Common myeloid progenitor, CD34-positive (primary cell): Measurements from ENCODE around the gene BEAN1.

Experiments used
- CTCF ChIA-PET: fragments of 350-600 bp; sonication (Branson Sonifier 250); formaldehyde crosslinking; loops from one replicate; lab custom pipeline; 2021; ENCODE audit warnings: antibody characterized with exemption; lab: Charles Lee
- POLR2A ChIA-PET: fragments of 350-600 bp; sonication (Branson Sonifier 250); formaldehyde crosslinking; loops from one replicate; lab custom pipeline; 2021; ENCODE audit warnings: antibody characterized with exemption; lab: Charles Lee
- DNase-seq, 3 donors: peaks; one replicate each; pipeline versions ENCODE4 v3.0.0 to v3.0.0-alpha.2; 2013
- H3K27ac ChIP-seq, 2 experiments: 1 replicate in 1 of 2; 2 replicates in 1 of 2; pipeline ENCODE4 v1.7.0; 2013; ENCODE audit warnings: inconsistent platforms in 2 of 2, low read length in 2 of 2, mild to moderate bottlenecking in 2 of 2, low read depth in 1 of 2, moderate library complexity in 1 of 2; ENCODE audit not compliant: severe bottlenecking in 2 of 2, insufficient read depth in 1 of 2, poor library complexity in 1 of 2
- H3K27me3 ChIP-seq, 5 experiments: replicated peaks in 2 of 5; 1 replicate in 3 of 5; 2 replicates in 2 of 5; pipeline versions ENCODE4 v1.6.1 to v1.7.0; 2013; ENCODE audit warnings: low read length in 4 of 5, mild to moderate bottlenecking in 2 of 5, moderate library complexity in 2 of 5, inconsistent platforms in 1 of 5; ENCODE audit not compliant: insufficient read depth in 5 of 5, control insufficient read depth in 4 of 5
- H3K36me3 ChIP-seq, 4 experiments: 1 replicate in 2 of 4; 2 replicates in 2 of 4; pipeline versions ENCODE4 v1.6.1 to v1.7.0; 2013; ENCODE audit warnings: low read length in 3 of 4, control low read depth in 1 of 4, mild to moderate bottlenecking in 1 of 4; ENCODE audit not compliant: control insufficient read depth in 4 of 4, insufficient read depth in 4 of 4
- H3K4me1 ChIP-seq, 4 experiments: 1 replicate in 3 of 4; 2 replicates in 1 of 4; pipeline versions ENCODE4 v1.6.1 to v1.7.1; 2013; ENCODE audit warnings: low read length in 3 of 4, mild to moderate bottlenecking in 3 of 4, control low read depth in 1 of 4, inconsistent platforms in 1 of 4, moderate library complexity in 1 of 4; ENCODE audit not compliant: control insufficient read depth in 4 of 4, insufficient read depth in 4 of 4; ENCODE audit errors: control extremely low read depth in 1 of 4
- H3K4me3 ChIP-seq, 7 experiments: 1 replicate in 4 of 7; 2 replicates in 3 of 7; pipeline versions ENCODE4 v1.5.1 to v1.7.0; 2013; ENCODE audit warnings: mild to moderate bottlenecking in 7 of 7, low read length in 6 of 7, moderate library complexity in 6 of 7, inconsistent platforms in 2 of 7, low read depth in 2 of 7, control low read depth in 1 of 7; ENCODE audit not compliant: insufficient read depth in 4 of 7, control insufficient read depth in 1 of 7; ENCODE audit errors: extremely low read depth in 1 of 7
- H3K9me3 ChIP-seq, 5 experiments: 1 replicate in 4 of 5; 2 replicates in 1 of 5; pipeline versions ENCODE4 v1.6.1 to v1.7.1; 2013; ENCODE audit warnings: low read length in 4 of 5, mild to moderate bottlenecking in 2 of 5, inconsistent platforms in 1 of 5, low read depth in 1 of 5, moderate library complexity in 1 of 5; ENCODE audit not compliant: control insufficient read depth in 4 of 5, insufficient read depth in 2 of 5; ENCODE audit errors: control extremely low read depth in 1 of 5
- WGBS: methylation state at CpG from one replicate; pipeline ENCODE4 v1.1.5; 2013; ENCODE audit not compliant: insufficient coverage; 5-methylcytosine and 5-hydroxymethylcytosine counted together

BEAN1 gene

DNA sequence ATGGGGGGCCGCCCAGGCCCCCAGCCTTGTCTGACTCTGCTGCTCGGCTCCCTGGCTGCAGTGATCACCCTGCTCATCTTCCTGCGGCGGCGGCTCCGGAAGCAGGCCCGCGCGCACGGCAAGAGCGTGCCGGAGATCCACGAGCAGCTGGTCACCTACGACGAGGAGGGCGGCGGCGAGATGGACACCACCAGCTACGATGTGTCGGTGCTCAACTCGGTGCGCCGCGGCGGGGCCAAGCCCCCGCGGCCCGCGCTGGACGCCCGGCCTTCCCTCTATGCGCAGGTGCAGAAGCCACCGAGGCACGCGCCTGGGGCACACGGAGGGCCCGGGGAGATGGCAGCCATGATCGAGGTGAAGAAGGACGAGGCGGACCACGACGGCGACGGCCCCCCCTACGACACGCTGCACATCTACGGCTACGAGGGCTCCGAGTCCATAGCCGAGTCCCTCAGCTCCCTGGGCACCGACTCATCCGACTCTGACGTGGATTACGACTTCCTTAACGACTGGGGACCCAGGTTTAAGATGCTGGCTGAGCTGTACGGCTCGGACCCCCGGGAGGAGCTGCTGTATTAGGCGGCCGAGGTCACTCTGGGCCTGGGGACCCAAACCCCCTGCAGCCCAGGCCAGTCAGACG, 24.4 kb upstream of the BEAN1 start:
- H3K27ac ChIP-seq: no peak overlapping the region
- ChIA-PET POLR2A (no interaction called here), CTCF (interaction anchor here (0.9 to 7.6 kb wide), 5 partner anchors 12 to 77 kb away, joined by 3 to 92 read pairs (median 3); no protein-coding TSS in a partner anchor)
- DNase-seq: no peak
- WGBS: 95% methylated on average over 58 of the region's 61 CpGs
- H3K4me1 ChIP-seq: peaks cover 0 to 7% (median 6%) of the 10 kb centered on the region in 4 experiments
- H3K4me3 ChIP-seq: no peak overlapping the region
- peaks cover 0 to 13% (median 2%) of the 10 kb centered on the region in 5 experiments for H3K27me3 ChIP-seq
- H3K36me3 ChIP-seq: no peaks in the 10 kb centered on the region
- peaks cover 0 to 6% (median 0%) of the 10 kb centered on the region in 5 experiments for H3K9me3 ChIP-seq

DNA sequence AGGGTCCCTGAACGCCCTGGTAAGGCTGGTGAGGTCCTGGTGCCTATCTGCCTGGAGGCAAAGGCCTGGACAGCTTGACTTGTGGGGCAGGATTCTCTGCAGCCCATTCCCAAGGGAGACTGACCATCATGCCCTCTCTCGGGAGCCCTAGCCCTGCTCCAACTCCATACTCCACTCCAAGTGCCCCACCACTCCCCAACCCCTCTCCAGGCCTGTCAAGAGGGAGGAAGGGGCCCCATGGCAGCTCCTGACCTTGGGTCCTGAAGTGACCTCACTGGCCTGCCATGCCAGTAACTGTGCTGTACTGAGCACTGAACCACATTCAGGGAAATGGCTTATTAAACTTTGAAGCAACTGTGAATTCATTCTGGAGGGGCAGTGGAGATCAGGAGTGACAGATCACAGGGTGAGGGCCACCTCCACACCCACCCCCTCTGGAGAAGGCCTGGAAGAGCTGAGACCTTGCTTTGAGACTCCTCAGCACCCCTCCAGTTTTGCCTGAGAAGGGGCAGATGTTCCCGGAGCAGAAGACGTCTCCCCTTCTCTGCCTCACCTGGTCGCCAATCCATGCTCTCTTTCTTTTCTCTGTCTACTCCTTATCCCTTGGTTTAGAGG, 23.5 kb upstream of the BEAN1 start:
- H3K9me3 ChIP-seq: peaks cover 0 to 6% (median 0%) of the 10 kb centered on the region in 5 experiments
- no peak overlapping the region for H3K27ac ChIP-seq
- WGBS: 90% methylated on average over 3 of the region's 5 CpGs
- H3K36me3 ChIP-seq: no peaks in the 10 kb centered on the region
- ChIA-PET POLR2A (no interaction called here), CTCF (interaction anchor here (1.2 to 7.6 kb wide), 8 partner anchors 7 to 186 kb away, joined by 3 to 92 read pairs (median 6); no protein-coding TSS in a partner anchor)
- no peak overlapping the region for H3K4me3 ChIP-seq
- peaks cover 0 to 13% (median 4%) of the 10 kb centered on the region in 5 experiments for H3K27me3 ChIP-seq
- no peak for DNase-seq
- H3K4me1 ChIP-seq: peaks cover 0 to 13% (median 11%) of the 10 kb centered on the region in 4 experiments

DNA sequence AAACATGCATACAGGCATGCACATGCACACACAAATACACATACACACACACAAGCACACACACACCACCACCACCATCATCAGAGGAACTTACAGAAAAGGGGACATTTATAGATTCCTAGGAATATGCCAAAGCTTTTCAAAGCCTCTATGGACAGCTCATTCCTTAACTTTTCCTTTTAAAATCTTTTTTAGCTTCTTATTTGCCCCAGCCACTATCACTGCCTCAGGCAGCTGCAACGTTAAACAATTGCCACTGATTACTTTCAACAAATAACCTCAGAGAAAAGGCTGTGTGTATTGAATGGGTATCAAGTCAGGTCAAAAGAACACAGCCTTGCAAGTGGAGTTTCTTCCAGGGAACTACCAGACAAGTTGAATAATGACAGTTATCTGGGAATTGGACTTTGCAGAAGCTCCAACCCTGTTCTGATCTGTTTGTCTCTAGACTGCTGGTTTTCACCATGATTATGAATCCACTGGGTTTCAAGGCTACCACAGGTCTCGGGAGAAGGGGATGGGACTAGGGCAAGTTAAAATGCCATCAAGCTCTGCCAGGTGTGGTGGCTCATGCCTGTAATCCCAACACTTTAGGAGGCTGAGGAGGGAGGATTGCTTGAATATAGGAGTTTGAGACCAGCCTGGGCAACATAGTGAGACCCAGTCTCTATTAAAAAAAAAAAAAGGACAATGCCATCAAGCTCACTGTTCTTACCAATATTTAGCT, 21.9 kb upstream of the BEAN1 start:
- 100% methylated on average over 1 of the region's 2 CpGs for WGBS
- H3K27ac ChIP-seq: no peak overlapping the region
- POLR2A ChIA-PET: no interaction called here
- CTCF ChIA-PET: interaction anchor here (0.7 to 7.6 kb wide), 25 partner anchors 8 to 462 kb away, joined by 3 to 92 read pairs (median 4); partner anchors contain the start of gene CMTM3
- DNase-seq: no peak
- peaks cover 0 to 6% (median 0%) of the 10 kb centered on the region in 5 experiments for H3K9me3 ChIP-seq
- no peak overlapping the region for H3K4me3 ChIP-seq
- peaks cover 0 to 13% (median 4%) of the 10 kb centered on the region in 5 experiments for H3K27me3 ChIP-seq
- H3K4me1 ChIP-seq: peaks cover 0 to 15% (median 12%) of the 10 kb centered on the region in 4 experiments
- H3K36me3 ChIP-seq: no peaks in the 10 kb centered on the region

DNA sequence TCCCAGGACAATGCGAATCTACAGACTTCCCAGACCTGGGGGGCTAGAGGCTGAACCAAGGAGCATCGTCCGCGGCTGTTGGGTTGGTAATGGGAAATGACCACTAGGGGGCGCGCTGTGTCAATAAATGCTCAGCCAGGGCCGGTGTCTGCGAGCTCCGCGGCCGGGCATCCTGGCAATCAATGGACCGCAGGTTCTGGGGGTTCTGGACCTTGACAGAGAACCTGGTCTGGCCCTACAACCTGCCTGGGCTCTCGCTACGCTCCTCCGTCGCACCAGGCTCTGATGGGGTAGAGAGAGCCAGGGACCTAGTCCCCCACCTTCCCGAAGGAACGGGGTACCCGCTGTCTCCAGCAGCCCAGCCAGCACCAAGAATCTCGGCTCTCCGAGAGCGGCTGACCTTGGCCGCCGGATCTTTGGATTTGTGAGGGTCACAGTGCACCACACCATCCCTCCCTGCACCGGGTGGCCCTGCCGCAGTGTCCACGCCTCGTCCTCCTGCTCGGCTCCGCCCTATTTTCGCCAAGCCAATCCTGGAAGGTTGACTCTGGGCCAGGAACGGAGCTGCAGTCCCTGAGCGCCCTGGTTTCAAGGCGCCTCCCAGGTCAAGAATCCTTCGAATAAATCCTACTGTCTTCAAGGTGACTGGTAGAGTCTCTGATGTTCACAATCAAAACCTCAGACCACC, 20.4 kb upstream of the BEAN1 start:
- WGBS: under 1% methylated on average over 30 of the region's 35 CpGs
- POLR2A ChIA-PET: no interaction called here
- Histone ChIP-seq H3K4me3 (peak overlapping the region; percentile 1 to 78 (median 69)), H3K27me3 (peaks cover 0 to 13% (median 4%) of the 10 kb centered on the region in 5 experiments), H3K4me1 (peaks cover 0 to 15% (median 12%) of the 10 kb centered on the region in 4 experiments), H3K36me3 (no peaks in the 10 kb centered on the region), H3K27ac (no peak overlapping the region), H3K9me3 (peaks cover 0 to 6% (median 0%) of the 10 kb centered on the region in 5 experiments)
- peak; percentile 61 to 74 (median 72) for DNase-seq
- CTCF ChIA-PET: interaction anchor here (0.6 to 7.6 kb wide), 24 partner anchors 9 to 519 kb away, joined by 3 to 92 read pairs (median 5); partner anchors contain the start of genes CMTM3 and RRAD

DNA sequence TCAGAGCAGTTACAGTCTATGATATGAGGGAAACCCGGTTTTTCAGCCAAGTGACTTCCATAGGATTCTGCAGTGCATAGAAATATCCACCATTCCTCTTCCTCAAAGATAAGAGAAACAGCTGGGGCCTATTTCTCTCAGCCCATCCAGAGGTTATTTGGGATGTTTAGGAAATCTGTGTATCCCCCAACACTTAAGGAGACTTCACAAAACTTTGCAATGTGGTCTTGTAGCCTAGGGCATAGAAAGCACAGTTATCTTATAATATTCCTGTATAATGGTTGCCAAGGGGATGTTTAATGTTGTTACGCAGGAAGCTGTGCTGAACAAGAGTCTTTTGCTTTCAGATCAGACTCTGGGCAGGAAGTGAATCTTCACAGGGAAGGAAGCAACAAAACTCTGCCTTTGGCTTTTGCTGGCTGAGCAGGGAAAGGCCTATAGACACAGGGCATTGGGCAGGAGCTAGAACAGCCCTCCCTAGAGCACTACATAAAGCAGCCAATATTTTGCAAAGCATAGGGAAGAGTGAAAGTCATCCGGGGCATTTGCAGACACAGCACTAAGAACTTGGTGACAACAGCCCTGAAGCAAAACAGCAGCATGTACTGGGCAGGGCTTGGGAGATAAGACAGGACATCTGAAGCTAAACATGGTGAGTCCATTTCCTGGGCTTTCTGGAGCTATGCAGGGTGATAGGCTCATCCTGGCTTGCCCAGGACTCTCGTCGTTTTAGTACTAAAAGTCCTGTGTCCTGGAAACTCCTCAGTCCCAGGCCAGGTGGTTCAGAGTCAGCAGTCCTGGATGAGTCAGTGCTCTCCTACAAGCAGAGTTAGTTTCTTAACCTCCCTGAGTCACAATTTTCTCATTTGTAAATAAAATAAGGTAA, 18.7 kb upstream of the BEAN1 start:
- CTCF ChIA-PET: interaction anchor here (0.6 to 7.6 kb wide), 6 partner anchors 25 to 254 kb away, joined by 3 to 92 read pairs (median 5); no protein-coding TSS in a partner anchor
- H3K27me3 ChIP-seq: peaks cover 0 to 13% (median 4%) of the 10 kb centered on the region in 5 experiments

DNA sequence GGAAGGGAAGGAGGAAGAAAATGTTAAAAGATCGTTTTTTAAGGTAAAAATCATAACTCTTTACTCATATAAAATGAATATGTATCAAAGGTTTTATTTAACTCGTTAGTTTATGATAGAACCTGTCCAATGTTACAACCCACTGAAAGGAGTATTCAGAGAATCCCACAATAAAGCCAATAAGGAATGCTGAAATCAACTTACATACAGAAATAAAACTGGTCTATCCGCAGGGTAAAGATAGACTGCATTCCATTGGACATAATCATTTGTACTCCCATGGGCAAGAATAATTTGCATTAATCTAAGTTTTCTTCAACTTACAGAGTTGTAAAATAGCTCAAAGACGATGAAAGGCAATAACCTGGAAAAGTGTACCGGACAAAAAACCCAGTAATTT, 17.9 kb upstream of the BEAN1 start:
- Histone ChIP-seq H3K9me3 (peaks cover 0 to 12% (median 4%) of the 10 kb centered on the region in 5 experiments), H3K36me3 (no peaks in the 10 kb centered on the region), H3K27me3 (peaks cover 0 to 13% (median 4%) of the 10 kb centered on the region in 5 experiments), H3K4me3 (no peak overlapping the region), H3K27ac (no peak overlapping the region), H3K4me1 (peaks cover 0 to 15% (median 12%) of the 10 kb centered on the region in 4 experiments)
- ChIA-PET CTCF (interaction anchor here (0.6 to 7.6 kb wide), 5 partner anchors 70 to 254 kb away, joined by 3 to 92 read pairs (median 5); no protein-coding TSS in a partner anchor), POLR2A (no interaction called here)
- 80% methylated on average over 1 of the region's 5 CpGs for WGBS
- no peak for DNase-seq

More for the DNA sequence above, 18.7 kb upstream of the BEAN1 start:
- POLR2A ChIA-PET: no interaction called here
- peak in 2 of 3 donors; percentile 31 to 33 for DNase-seq
- Histone ChIP-seq H3K9me3 (peaks cover 0 to 12% (median 4%) of the 10 kb centered on the region in 5 experiments), H3K4me3 (peak overlapping the region in 2 of 7 experiments; percentile 1 to 5), H3K27ac (no peak overlapping the region), H3K4me1 (peaks cover 0 to 15% (median 12%) of the 10 kb centered on the region in 4 experiments), H3K36me3 (no peaks in the 10 kb centered on the region)
- WGBS: 97% methylated on average over 3 of the region's 5 CpGs
